ENCODE results near the gene MOCS1.

MOCS1 gene

DNA sequence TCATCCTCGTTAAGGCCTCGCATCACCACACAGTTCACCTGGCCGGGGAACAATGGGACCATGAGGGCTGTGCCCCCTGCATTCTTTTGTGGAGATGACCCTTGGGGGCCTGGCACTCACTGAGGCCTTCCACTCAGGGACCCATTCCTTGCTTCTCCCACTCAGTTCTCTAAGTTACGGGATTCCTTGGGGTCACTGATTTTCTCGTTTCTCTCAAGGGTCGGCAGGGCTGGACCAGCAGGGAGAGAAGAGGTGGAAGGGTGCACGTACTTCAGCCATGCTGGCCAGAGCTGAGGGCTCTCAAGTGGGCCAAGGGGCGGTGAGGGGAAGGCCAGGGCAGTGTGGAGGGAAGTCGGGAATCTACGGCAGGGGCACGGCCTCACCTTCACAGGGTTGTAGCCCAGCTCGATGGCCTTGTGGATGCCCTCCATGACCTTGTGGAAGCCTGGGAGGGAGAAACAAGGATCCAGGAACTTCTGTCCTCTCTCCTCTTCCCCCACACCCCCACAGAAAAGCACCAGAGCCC, 20.8 kb downstream of the MOCS1 start:
- in situ Hi-C loops (cut with MboI; ENCODE audit: low pct_unique_long_range_greater_than_20kb, low sequenced_read_pairs, unreplicated experiment), result no loop called here
- TF ChIP-seq, protein P1, sequence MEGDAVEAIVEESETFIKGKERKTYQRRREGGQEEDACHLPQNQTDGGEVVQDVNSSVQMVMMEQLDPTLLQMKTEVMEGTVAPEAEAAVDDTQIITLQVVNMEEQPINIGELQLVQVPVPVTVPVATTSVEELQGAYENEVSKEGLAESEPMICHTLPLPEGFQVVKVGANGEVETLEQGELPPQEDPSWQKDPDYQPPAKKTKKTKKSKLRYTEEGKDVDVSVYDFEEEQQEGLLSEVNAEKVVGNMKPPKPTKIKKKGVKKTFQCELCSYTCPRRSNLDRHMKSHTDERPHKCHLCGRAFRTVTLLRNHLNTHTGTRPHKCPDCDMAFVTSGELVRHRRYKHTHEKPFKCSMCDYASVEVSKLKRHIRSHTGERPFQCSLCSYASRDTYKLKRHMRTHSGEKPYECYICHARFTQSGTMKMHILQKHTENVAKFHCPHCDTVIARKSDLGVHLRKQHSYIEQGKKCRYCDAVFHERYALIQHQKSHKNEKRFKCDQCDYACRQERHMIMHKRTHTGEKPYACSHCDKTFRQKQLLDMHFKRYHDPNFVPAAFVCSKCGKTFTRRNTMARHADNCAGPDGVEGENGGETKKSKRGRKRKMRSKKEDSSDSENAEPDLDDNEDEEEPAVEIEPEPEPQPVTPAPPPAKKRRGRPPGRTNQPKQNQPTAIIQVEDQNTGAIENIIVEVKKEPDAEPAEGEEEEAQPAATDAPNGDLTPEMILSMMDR (IDR thresholded peaks at IDR 0.05; ENCODE audit: extremely low read depth, insufficient read depth, missing control alignments), result no peak
- DNase-seq (ENCODE audit: low spot score), result no peak

GRCh38 chr6:39912446-39912845, 21.8 kb downstream of the MOCS1 start:
- in situ Hi-C loops (cut with MboI; ENCODE audit: low pct_unique_long_range_greater_than_20kb, low sequenced_read_pairs, unreplicated experiment), result no loop called here
- TF ChIP-seq, protein P1 (IDR thresholded peaks at IDR 0.05; ENCODE audit: extremely low read depth, insufficient read depth, missing control alignments), result no peak
- DNase-seq (ENCODE audit: low spot score), result no peak

- in situ Hi-C loops (cut with MboI; ENCODE audit: low pct_unique_long_range_greater_than_20kb, low sequenced_read_pairs, unreplicated experiment), result no loop called here
- TF ChIP-seq, protein P1 (IDR thresholded peaks at IDR 0.05; ENCODE audit: extremely low read depth, insufficient read depth, missing control alignments), result no peak
- no peak for DNase-seq (ENCODE audit: low spot score)
These were observed 22.6 kb downstream of the MOCS1 start for GRCh38 chr6:39911513-39912125.

DNA sequence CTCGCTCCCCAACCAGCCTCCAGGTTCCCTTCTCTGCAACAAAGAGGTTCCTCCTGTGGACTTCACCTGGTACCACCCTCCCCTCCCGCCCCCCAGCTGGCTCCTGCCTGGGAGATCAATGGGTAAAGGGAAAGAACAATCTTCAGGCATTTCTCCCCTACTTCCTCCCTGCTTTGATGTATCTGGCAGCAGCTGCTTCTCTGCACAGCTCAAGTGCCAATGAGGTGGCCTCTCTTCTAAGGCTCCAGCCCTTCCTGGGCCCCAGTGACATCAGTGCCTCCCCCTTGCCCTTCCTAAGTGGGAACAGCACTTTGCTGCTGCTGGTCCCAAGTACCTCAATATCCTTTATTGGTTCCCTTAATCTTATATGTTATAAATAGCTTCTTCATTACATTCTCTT, 23.5 kb downstream of the MOCS1 start:
- in situ Hi-C loops (cut with MboI; ENCODE audit: low pct_unique_long_range_greater_than_20kb, low sequenced_read_pairs, unreplicated experiment), result no loop called here
- TF ChIP-seq, protein P1 (IDR thresholded peaks at IDR 0.05; ENCODE audit: extremely low read depth, insufficient read depth, missing control alignments), result no peak
- DNase-seq (ENCODE audit: low spot score), result no peak

GRCh38 chr6:39910164-39910563, 24.1 kb downstream of the MOCS1 start:
- in situ Hi-C loops (cut with MboI; ENCODE audit: low pct_unique_long_range_greater_than_20kb, low sequenced_read_pairs, unreplicated experiment), result no loop called here
- TF ChIP-seq, protein P1 (IDR thresholded peaks at IDR 0.05; ENCODE audit: extremely low read depth, insufficient read depth, missing control alignments), result no peak
- no peak for DNase-seq (ENCODE audit: low spot score)

DNA sequence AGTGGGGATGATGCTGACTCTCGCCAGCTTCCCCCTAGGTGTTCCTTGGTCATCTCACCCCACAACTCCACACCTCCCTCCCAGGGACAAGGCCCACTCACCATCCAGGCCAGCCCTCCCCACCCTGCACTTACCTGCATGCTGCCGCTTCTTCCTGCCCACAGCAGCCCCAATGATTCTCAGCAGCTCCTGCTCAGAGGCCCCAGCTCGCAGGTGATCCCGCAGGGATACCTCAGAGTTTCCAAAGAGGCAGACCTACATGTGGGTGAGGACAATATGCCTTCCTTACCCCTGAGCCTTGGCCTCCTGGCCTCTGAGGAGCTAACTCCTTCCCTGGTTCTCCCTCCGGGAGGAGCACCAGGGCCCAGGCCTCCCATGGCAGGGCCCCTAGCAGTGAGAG, 24.6 kb downstream of the MOCS1 start:
- DNase-seq (ENCODE audit: low spot score), result no peak
- TF ChIP-seq, protein P1 (IDR thresholded peaks at IDR 0.05; ENCODE audit: extremely low read depth, insufficient read depth, missing control alignments), result no peak
- in situ Hi-C loops (cut with MboI; ENCODE audit: low pct_unique_long_range_greater_than_20kb, low sequenced_read_pairs, unreplicated experiment), result no loop called here

Measured in GM13977 (cell line).